GM10248 (cell line): ENCODE results near the gene MAP2K7.

Experiments
- CTCF ChIA-PET: fragments of 300-600 bp; sonication (Branson Sonifier 250); formaldehyde crosslinking; extraction: SDS; loops from one replicate; lab custom pipeline; 2021; ENCODE audit warnings: antibody characterized with exemption; lab: Yijun Ruan, JAX
- POLR2A ChIA-PET: fragments of 350-650 bp; sonication (Branson Sonifier 250); formaldehyde crosslinking; extraction: SDS; loops from one replicate; lab custom pipeline; 2020; ENCODE audit warnings: antibody characterized with exemption; lab: Yijun Ruan, JAX
- DNase-seq: peaks from one replicate; pipeline ENCODE4 v3.0.0; 2012; ENCODE audit errors: extremely low spot score
- TF ChIP-seq, protein P1 (sequence below): IDR thresholded peaks from 2 replicates; pipeline ENCODE4 v1.5.1; 2012; ENCODE audit warnings: mild to moderate bottlenecking, low read depth; ENCODE audit errors: extremely low read depth, missing control alignments, control extremely low read depth

The MAP2K7 gene

DNA sequence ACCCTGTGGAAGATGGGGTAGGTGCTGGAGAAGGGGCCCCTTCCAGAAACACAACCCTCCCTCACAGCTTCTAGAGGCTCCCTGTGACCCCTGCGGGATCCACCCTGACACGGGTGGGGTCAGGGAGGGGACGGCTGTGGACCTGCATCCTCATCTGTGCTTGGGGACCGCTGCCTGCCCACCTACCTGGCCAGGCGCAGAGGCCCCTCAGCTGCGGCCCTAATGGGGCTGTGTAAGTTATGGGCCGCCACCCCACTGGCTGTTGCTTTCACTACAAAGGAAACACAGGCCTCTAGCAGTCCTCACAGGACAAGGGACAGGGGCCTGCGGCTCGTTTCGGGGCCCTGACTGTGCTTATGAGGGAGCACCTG is 29.2 kb downstream of the MAP2K7 start:
- POLR2A ChIA-PET: no interaction called here
- CTCF ChIA-PET: interaction anchor here (7.2 kb wide), 1 partner anchor 9 kb away, joined by 90 read pairs; the partner anchor contains the start of gene TIMM44
- TF ChIP-seq, protein P1, sequence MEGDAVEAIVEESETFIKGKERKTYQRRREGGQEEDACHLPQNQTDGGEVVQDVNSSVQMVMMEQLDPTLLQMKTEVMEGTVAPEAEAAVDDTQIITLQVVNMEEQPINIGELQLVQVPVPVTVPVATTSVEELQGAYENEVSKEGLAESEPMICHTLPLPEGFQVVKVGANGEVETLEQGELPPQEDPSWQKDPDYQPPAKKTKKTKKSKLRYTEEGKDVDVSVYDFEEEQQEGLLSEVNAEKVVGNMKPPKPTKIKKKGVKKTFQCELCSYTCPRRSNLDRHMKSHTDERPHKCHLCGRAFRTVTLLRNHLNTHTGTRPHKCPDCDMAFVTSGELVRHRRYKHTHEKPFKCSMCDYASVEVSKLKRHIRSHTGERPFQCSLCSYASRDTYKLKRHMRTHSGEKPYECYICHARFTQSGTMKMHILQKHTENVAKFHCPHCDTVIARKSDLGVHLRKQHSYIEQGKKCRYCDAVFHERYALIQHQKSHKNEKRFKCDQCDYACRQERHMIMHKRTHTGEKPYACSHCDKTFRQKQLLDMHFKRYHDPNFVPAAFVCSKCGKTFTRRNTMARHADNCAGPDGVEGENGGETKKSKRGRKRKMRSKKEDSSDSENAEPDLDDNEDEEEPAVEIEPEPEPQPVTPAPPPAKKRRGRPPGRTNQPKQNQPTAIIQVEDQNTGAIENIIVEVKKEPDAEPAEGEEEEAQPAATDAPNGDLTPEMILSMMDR: no peak
- DNase-seq: no peak

DNA sequence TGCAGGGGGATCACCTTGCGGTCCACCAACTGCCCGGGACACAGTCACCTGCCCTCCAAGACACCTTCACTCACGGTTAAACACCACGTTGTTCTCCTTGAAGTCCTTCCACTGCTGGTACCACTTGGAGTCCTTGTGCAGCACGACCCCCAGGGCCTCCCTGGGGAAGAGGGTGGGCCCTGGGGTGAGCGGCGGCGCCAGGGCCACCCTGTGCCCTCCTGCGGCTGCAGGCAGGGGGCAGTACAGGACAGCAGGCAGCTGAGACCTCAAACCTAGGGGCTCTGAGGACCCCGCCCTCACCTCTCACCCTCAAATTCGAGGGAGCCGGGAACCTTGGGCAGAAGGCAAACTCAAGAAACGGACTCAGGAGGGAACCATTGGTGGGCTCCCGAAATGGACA is 29.7 kb downstream of the MAP2K7 start:
- no peak for DNase-seq
- ChIA-PET POLR2A (no interaction called here), CTCF (no interaction called here)
- TF ChIP-seq, protein P1: peak; percentile 22

DNA sequence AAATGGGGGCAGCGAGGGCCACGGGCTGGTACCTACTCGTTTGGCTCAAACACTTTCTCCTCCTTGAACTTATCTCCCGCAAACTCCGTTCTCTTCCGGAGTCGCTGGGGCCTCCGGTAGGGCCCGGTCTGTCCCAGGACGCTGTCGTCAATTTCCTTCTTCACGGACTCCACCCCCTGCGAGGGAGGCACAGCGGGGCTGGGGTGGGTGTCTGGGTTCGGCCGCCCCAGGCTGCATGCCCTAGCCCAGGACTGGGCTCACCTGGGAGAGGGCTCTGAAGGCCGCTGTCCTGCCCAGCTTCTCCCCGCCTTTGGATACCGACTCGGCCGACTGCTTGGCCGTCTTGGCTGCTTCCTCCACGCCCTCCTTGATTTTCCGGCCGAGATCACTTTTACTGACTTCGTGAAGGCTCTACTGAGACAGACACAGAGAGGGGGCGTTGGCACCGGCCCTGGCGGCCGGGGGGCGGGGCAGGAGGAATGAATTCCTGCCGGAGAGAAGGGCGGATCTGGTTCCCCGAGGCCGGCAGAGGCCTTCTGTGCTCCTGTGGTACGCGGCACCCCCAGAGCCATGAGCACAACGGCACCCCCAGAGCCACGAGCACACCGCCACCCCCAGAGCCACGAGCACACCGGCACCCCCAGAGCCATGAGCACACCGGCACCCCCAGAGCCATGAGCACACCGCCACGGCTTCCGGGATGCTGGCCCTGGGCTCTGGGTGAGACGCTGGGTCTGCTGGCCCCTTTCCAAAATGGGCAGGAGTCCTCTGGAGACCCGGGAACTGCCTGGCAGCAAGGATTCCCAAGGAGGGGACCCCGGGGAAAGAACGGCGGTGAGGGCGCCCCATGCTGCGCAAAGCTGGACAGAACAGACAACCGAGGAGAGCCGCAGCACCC is 30.4 kb downstream of the MAP2K7 start:
- no peak for DNase-seq
- TF ChIP-seq, protein P1: no peak
- POLR2A ChIA-PET: no interaction called here
- CTCF ChIA-PET: interaction anchor here (1.2 to 2.2 kb wide), 2 partner anchors 11 to 13 kb away, joined by 3 to 12 read pairs; partner anchors contain the start of gene TIMM44

DNA sequence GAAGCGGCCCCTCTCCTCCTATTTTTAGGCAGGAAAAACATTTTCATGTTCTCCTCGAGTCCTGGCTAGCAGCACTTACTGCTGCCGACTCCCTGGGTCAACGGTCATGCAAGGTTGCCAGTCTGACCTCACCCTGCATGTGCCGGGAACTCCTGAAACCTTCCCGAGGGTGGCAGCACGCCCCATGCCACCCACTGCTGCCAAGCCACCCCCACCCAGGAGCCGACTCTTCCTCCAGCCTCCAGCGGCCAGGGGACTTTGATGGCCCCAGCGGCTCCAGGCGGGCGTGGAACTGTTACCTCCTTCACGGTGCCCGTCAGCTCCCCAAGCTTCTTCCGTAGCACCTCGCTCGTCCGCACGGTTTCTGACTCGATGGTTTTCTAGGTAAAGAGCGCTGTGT is 31.1 kb downstream of the MAP2K7 start:
- DNase-seq: no peak
- CTCF ChIA-PET: interaction anchor here (1.2 to 2.2 kb wide), 2 partner anchors 10 to 14 kb away, joined by 3 to 12 read pairs; partner anchors contain the start of gene TIMM44
- TF ChIP-seq, protein P1: no peak
- POLR2A ChIA-PET: no interaction called here

DNA sequence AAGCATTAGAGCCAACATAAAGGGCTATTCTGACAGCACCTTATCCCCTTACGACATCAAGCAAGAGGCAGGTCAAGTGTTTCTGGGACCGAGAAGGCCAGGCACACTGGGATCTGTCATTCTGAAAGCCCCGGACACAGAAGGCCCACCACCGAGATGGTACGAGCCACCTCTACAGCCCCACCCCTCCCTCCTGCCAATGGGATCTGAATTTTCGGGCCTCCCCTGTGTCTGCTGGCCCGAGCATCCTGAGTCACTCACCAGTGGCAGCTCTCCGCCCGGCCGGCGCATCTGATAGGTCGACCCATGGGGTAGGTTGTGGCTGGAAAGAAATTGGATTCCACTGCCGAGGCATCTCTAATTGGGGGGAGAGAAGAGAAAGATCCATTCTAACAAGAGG is 37.2 kb downstream of the MAP2K7 start:
- ChIA-PET CTCF (interaction anchor here (2.0 to 6.9 kb wide), 2 partner anchors 12 to 17 kb away, joined by 4 to 90 read pairs; partner anchors contain the start of gene CTXN1), POLR2A (no interaction called here)
- DNase-seq: no peak
- TF ChIP-seq, protein P1: no peak

DNA sequence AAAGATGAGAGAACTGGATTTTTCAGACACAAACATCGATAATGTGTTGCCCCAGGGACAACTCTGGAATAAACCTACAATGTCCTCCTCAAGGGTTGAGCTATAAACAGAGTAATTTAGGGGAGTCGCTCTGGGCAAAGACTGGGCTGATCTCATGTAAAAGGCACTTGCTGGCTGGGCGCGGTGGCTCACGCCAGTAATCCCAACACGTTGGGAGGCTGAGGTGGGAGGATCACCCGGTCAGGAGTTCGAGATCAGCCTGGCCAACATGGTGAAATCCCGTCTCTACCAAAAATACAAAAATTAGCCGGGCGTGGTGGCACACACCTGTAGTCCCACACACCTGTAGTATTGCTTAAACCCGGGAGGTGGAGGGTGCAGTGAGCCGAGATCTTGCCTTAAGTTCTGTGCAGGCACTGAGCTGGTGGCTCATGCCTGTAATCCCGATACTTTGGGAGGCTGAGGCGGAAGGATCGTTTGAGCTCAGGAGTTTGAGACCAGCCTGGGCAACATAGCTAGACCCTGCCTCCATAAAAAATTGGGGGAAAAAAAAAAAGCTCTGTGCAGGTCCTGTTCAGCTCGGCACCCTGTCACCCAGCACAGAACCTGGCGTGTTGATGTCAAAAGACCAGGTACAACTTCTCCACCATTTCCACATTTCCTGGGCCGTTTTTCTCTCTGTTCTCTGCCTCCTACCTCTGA is 38.4 kb downstream of the MAP2K7 start:
- ChIA-PET CTCF (interaction anchor here (0.9 to 6.9 kb wide), 4 partner anchors 13 to 73 kb away, joined by 3 to 90 read pairs (median 8); partner anchors contain the start of gene CTXN1), POLR2A (interaction anchor here (0.6 to 0.8 kb wide), 3 partner anchors 9 to 67 kb away, joined by 3 to 5 read pairs (median 3); no protein-coding TSS in a partner anchor)

More for the DNA sequence above, 38.4 kb downstream of the MAP2K7 start:
- TF ChIP-seq, protein P1: no peak
- no peak for DNase-seq
